GM13976 (cell line): ENCODE results near the gene ITCH.
"Not testable (repeated sequence)": the region's sequence is repeated elsewhere in the genome, so short reads cannot be mapped to it uniquely, and the experiment has no call there.

Experiments
- DNase-seq: peaks from one replicate; pipeline ENCODE4 v3.0.0; 2012; ENCODE audit warnings: low spot score
- in situ Hi-C: fragments of 300-500 bp; cut with MboI; formaldehyde crosslinking; loops from one replicate; pipeline ENCODE4 v1.12.0; 2022; ENCODE audit warnings: low sequenced_read_pairs, mixed read lengths, inconsistent platforms; ENCODE audit not compliant: unreplicated experiment
- TF ChIP-seq, protein P1 (sequence below): IDR thresholded peaks from 2 replicates; pipeline ENCODE4 v1.5.1; 2012; ENCODE audit warnings: borderline replicate concordance, mild to moderate bottlenecking; ENCODE audit not compliant: insufficient read depth; ENCODE audit errors: extremely low read depth, missing control alignments, control extremely low read depth

The ITCH gene

DNA sequence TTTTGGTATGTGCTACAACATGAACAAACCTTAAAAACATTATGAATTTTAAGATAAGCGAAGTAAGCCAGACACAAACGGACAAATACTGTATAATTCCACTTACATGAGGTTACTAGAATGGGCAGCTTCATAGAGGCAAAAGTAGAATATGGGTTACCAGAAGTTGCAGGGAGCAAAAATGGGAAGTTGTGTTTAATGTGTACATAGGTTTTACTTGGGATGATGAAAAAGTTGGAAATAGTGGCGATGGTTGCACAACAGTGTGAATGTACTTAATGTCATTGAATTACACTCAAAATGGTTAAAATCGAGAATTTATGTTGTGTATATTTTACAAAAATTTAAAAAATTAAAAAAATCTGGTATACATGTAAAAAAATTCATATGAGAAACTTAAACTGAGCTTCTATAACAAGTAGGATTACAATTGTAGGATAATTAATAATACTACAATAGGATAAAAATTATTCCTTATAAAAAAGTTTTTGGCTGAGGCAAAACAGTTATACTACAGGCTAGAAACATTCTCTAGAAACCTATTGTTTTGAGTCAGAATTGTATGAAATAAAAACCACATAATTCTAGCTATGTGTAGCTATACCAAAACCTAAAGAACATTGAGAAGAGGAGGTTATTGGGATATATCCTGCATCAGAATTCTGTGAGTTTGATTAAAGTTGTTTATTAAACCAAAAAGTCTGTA lies 128.3 kb downstream of the ITCH start:
- in situ Hi-C loops, result no loop called here
- TF ChIP-seq, protein P1, sequence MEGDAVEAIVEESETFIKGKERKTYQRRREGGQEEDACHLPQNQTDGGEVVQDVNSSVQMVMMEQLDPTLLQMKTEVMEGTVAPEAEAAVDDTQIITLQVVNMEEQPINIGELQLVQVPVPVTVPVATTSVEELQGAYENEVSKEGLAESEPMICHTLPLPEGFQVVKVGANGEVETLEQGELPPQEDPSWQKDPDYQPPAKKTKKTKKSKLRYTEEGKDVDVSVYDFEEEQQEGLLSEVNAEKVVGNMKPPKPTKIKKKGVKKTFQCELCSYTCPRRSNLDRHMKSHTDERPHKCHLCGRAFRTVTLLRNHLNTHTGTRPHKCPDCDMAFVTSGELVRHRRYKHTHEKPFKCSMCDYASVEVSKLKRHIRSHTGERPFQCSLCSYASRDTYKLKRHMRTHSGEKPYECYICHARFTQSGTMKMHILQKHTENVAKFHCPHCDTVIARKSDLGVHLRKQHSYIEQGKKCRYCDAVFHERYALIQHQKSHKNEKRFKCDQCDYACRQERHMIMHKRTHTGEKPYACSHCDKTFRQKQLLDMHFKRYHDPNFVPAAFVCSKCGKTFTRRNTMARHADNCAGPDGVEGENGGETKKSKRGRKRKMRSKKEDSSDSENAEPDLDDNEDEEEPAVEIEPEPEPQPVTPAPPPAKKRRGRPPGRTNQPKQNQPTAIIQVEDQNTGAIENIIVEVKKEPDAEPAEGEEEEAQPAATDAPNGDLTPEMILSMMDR, result no peak
- no peak for DNase-seq

DNA sequence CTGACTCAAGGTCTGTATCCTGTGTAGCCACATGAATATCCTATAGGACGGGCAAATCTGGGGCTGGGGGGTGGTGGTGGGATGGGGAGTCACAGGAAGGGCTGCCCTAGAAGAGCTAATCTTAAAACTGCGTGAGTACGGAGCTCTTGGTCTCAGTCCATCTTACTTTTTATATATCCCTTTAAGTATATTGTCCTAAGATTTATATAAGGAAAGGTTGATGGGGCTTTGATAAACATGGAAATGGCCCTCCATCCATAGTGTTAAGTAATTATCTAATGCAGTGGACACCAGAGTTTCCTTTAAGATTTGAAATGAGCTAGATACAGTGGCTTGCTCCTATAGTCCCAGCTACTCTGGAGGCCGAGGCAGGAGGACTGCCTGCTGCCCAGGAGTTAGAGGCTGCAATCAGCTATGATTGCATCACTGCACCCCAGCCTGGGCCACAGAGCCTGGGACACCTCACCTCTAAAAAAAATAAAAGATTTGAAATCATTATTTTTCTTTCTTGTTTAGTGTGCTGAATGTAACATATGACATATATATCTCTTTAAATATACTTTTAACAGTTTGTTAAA lies 128.9 kb downstream of the ITCH start:
- DNase-seq, result no peak
- TF ChIP-seq, protein P1, result no peak
- in situ Hi-C loops, result no loop called here

DNA sequence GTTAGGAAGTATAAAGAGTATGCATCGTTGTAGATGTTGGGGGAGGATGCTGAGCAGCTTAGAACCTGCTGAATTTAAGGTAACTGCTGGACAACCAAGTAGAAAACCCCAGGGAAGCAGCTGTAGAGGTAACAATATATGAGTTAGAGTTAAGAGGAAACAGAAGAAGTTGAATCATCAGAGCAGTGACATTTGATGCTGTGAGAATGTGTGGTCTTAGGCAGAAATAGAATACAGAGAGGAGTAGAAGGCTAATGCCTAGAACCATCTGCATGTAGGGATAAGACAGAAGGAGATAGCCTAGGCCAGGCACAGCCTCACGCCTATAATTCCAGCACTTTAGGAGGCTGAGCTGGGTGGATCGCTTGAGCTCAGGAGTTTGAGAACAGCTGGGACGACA lies 130.6 kb downstream of the ITCH start:
- in situ Hi-C loops, result no loop called here
- no peak for DNase-seq
- TF ChIP-seq, protein P1, result no peak

DNA sequence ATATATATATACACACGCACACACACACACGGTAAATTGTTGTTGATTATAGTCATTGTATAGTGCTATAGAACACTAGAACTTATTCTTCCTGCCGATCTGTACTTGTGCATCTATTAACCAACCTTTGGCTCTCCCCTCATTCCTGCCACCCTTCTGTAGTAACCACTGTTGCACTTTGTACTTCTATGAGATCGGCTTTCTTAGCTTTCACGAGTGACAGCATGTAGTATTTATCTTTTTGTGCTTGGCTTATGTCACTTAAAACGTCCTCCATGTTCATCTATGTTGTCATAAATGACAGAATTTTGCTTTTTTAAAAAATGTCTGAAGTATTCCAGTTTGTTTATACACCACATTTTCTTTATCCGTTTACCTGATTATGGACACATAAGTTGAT lies 132.2 kb downstream of the ITCH start:
- TF ChIP-seq, protein P1, result no peak
- in situ Hi-C loops, result no loop called here

DNA sequence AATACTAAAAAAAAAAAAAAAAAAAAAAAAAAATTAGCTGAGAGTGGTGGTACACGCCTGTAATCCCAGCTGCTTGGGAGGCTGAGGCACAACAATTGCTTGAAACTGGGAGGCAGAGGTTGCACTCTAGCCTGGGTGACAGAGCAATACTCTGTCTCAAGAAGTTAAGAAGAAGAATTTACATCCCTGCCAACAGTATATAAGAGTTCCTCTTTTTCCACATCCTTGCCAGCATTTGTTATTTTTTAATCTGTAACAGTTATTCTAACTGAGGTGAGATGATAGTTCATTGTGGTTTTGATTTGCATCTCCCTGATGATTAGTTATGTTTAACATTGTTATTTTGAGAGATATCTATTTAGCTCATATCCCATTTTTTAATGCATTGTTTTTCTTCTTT lies 132.8 kb downstream of the ITCH start:
- TF ChIP-seq, protein P1, result no peak
- no peak for DNase-seq
- in situ Hi-C loops, result no loop called here

More for the DNA sequence above, 132.2 kb downstream of the ITCH start:
- no peak for DNase-seq

DNA sequence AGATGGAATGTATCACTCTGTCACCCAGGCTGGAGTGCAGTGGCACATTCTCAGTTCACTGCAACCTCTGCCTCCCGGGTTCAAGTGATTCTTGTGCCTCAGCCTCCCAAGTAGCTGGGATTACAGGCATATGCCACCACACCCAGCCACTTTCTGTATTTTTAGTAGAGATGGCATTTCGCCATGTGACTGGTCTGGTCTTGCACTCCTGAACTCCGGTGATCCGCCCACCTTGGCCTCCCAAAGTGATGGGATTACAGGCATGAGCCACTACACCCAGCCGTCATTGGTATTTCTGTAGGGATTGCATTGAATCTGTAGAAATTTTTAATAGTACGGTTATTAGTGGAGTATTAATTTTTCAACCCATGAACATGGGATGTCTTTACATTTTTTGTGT lies 134.5 kb downstream of the ITCH start:
- in situ Hi-C loops, DNase-seq: not testable (repeated sequence)

DNA sequence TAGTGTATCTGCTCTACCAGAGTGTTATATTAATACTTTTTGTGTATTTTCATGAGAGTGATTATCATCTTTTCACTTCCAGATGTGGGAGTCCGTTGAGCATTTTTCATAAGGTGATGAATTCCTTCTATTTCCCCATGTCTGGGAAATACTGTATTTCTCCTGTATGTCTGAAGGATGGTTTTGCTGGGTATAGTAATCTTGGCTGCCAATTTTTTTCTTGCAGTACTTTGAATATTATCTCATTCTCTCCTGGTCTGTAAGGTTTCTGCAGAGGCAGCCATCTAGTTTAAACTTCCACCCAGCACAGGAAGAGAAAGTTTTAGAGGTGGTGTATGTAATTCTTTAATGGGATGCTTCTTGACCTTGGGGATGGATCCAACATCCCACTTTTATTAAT lies 137.8 kb downstream of the ITCH start:
- no peak for DNase-seq
- in situ Hi-C loops, result no loop called here
- TF ChIP-seq, protein P1, result no peak
